ENCODE data around the gene HMGCLL1.

HMGCLL1 gene

DNA sequence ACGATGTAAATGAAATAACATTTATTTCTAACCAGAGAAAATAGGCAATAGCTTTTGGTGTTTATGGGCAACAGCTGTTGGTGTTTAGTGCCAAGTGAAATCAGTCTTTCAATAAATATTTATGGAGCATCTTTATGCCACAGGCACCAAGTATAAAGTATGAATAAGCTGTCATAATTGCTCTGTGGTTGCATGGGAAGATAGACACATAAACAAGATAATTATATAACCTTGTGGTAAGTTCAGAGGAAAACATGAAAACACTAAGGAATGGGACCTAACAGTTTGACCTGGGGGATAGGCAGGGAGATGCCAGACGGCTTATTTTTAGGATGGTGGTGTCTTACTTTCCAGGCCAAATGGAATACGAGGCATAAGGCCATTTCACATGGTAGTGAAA, 140.8 kb downstream of the HMGCLL1 start:
- no peak for DNase-seq

DNA sequence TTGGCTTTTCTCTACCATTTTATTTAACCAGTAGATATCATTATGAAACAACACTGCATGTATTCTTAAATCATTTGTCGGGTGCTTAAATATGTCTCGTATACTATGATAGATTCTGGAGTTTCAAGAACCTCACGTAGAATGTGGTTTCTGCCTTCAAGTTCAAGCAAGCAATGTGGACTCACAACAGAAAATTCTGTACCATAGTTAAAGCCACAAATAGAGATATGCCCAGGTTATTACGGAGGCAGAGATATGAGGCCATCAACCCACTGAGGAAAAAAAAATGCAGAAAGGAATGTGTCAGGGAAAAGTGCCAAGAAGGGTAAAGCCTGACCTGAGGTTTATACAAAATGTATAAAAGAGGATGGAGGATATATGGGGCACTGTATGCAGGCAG, 141.9 kb downstream of the HMGCLL1 start:
- DNase-seq, result no peak

DNA sequence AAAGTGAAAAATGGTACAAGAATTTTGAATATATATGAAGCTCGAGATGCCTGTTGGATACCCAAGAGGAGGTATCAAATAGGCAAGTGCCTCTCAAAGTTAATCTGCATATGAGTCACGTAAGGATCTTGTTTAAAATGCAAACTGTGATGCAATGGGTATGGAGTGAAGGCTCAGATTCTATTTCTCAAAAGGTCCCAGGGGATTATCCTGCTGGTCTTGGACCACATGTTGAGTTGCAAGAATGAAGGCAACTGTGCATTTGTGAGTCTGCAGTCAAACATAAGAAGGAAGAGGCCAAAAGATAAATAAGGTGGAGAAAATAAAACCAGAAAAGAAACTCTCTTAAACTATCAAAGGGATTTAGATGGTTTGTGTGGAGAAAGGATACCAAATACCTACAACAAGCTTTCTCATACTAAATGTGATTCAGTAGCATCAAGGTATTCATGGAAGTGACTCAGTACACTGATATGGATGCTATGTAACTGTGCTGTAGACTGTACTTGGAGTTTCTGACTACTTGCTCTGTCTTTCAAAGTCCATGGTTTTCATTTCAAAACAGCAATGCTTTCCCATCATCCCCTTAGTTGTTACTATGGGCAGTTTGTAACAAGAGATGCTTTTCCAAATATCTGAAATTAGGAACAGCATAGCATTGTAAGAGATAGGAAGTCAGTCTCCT, 145.4 kb downstream of the HMGCLL1 start:
- DNase-seq, result no peak

DNA sequence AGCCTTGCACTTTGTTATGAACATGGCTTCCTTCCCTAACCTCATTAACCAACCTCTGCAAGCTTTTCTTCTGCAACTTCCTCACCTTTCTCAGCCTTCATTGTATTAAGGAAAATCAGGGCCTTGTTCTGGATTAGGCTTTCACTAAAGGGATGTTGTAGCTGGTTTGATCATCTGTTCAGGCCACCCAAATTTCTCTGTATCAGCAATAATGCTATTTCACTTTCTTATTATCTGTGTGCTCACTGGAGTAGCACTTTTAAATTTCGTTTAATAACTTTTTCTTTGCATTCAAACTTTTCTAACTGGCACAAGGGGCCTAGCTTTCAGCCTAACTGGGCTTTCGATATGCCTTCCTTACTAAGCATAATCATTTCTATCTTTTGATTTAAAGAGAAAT, 155.1 kb downstream of the HMGCLL1 start:
- DNase-seq, result no peak

DNA sequence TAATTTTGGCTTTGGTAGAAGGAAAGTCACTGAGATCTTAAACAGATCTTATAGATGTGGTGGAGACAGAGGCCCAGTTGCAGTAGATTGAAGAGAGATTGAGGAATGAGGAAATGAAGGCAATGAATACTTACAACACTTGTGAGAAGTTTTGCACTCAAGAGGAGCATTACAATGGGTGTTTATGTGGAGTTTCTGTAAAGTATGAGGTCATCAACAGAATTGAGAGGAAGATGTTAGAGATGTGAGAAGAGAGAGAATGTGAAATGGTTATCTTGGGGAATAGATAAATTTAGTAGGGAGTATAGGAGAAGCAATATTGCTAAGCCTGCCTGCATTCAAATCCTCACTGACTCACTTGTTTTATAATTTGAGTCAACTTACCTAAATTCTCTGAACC, 168.3 kb downstream of the HMGCLL1 start:
- DNase-seq, result no peak

DNA sequence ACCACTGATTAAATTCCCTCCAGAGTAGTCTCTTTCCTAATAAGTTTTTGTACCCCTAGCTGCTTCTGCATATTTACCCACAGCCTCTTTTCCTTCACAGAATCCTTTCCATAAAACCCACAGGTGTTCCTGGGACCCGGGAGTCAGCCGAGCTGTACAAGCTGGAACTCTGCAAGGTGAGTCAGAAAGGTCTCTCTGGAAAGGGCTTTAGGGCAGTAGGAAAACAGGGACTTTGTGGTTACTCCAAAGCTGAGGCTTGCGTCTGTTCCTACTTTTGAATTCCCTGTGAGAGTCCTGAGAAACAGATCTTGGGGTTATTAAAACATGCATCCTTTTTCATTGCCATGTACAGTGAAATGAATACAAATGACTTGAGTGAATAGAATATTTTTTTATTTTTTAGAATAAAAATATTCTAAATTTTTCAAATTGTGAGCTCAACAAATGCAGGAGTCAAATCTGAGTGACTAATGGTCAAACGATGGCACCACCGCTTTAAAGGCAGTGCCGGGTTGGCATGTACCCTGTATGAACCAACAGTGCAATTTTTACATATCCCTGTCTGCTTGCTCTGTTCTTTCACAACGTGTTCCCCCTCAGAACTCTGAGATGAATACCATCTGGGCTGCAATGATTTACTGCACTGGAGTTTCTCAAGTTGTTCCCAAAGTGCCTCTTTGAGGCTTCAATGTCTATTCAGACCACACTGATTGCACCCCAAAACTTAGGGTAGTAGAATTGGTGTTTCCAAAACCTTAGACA, 173.3 kb downstream of the HMGCLL1 start:
- no peak for DNase-seq

DNA sequence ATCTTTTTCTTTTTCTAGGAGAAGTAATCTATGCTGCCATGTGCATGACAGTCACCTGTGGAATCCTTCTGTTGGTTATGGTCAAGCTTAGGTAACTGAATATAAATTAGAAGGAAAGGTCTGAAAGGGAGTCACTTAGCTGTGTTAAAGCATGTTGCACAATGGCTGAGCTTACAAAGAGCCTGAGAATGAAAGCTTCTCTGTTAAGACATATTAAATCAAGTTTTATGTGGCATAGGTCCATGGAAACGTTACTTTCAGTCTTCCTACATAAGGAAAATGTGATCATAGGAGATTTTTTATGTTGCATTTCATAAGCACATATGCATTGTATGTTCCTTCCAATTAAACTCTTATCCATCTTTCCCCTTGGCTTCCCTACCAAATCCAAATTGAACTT, 179.6 kb downstream of the HMGCLL1 start:
- DNase-seq, result no peak

DNA sequence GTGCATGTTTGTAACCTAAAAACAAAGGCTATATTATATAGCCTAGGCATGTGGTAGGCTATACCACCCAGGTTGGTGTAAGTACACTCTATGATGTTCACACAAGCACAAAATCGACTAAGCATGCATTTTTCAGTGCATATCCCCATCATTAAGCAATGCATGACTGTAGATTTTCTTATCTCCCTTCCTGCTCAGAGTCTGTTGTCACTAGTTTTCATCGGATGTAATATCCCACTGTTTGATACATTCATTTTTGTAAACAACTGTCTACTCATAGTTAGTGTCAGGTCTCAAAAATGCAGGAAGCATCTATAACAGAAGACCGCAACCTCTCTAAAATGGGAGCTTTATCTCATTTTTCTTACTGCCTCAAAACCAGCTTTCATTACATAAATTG, 181.0 kb downstream of the HMGCLL1 start:
- DNase-seq, result no peak

DNA sequence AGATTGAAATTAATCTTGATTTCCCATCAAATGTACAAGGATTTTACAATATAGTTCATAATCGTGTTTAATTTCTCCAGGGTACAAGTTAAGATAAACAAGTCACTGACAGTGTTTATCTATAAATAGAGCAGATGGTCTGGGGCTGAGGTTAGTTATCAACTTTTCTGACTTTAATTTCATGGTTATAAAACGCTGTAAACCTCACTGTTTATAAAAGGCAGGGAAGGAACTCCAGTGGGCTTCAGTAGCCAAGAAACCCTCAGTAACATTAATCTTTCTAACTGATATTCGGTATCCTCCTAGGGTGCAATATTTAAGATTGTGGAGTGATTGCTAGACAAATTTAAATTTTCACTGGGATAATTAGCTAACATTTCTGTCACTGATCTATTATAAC, 183.1 kb downstream of the HMGCLL1 start:
- no peak for DNase-seq

DNA sequence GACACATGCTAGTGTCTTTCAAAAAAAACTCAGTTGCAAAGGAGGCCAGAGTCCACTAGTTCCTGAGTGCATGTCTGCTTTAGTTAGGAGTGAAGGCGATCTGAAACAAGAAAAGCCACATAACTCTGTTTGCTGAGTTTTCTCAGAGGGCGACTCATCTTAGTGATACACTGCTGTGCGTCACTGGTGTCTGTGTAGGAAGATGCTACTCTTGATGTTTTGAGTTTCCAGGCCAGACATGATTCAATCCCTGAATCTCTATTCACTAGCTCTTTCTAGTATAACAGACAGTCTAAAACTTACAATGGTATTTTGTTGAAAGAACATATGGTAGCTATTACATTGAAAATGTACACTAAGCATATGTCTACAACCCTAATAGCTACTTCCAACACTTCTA, 190.8 kb downstream of the HMGCLL1 start:
- DNase-seq, result no peak
